ENCODE data around the gene ATN1.

Gene ATN1

DNA sequence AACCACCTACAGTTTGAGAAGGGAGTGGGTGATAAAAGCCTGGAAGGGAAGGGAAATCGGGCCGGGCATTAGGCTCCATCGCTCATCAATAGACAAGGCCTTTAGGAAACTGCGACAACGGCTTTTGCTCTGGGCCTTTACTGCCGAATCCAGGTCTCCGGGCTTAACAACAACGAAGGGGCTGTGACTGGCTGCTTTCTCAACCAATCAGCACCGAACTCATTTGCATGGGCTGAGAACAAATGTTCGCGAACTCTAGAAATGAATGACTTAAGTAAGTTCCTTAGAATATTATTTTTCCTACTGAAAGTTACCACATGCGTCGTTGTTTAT lies 15.6 kb downstream of the ATN1 start:
- Histone ChIP-seq H3K27ac (replicated peaks) (peak overlapping the region; percentile 98), H3K27me3 (ENCODE audit: insufficient read depth, poor library complexity, severe bottlenecking) (no peaks in the 10 kb centered on the region), H3K4me3 (replicated peaks; ENCODE audit: insufficient read depth, low read length) (no peak overlapping the region)
- peak; percentile 51 to 85 for DNase-seq (ENCODE audit: low read depth in 1 of 2, low spot score in 1 of 2)
- TF ChIP-seq POLR2AphosphoS5 (IDR thresholded peaks at IDR 0.05; ENCODE audit: low read depth), result no peak
- no peak for TF ChIP-seq SPI1 (IDR thresholded peaks at IDR 0.05; ENCODE audit: borderline replicate concordance, low read depth)
- TF ChIP-seq, protein P1, sequence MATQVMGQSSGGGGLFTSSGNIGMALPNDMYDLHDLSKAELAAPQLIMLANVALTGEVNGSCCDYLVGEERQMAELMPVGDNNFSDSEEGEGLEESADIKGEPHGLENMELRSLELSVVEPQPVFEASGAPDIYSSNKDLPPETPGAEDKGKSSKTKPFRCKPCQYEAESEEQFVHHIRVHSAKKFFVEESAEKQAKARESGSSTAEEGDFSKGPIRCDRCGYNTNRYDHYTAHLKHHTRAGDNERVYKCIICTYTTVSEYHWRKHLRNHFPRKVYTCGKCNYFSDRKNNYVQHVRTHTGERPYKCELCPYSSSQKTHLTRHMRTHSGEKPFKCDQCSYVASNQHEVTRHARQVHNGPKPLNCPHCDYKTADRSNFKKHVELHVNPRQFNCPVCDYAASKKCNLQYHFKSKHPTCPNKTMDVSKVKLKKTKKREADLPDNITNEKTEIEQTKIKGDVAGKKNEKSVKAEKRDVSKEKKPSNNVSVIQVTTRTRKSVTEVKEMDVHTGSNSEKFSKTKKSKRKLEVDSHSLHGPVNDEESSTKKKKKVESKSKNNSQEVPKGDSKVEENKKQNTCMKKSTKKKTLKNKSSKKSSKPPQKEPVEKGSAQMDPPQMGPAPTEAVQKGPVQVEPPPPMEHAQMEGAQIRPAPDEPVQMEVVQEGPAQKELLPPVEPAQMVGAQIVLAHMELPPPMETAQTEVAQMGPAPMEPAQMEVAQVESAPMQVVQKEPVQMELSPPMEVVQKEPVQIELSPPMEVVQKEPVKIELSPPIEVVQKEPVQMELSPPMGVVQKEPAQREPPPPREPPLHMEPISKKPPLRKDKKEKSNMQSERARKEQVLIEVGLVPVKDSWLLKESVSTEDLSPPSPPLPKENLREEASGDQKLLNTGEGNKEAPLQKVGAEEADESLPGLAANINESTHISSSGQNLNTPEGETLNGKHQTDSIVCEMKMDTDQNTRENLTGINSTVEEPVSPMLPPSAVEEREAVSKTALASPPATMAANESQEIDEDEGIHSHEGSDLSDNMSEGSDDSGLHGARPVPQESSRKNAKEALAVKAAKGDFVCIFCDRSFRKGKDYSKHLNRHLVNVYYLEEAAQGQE (IDR thresholded peaks at IDR 0.05; ENCODE audit: insufficient replicate concordance, low read depth), result no peak
- TF ChIP-seq, protein P2, sequence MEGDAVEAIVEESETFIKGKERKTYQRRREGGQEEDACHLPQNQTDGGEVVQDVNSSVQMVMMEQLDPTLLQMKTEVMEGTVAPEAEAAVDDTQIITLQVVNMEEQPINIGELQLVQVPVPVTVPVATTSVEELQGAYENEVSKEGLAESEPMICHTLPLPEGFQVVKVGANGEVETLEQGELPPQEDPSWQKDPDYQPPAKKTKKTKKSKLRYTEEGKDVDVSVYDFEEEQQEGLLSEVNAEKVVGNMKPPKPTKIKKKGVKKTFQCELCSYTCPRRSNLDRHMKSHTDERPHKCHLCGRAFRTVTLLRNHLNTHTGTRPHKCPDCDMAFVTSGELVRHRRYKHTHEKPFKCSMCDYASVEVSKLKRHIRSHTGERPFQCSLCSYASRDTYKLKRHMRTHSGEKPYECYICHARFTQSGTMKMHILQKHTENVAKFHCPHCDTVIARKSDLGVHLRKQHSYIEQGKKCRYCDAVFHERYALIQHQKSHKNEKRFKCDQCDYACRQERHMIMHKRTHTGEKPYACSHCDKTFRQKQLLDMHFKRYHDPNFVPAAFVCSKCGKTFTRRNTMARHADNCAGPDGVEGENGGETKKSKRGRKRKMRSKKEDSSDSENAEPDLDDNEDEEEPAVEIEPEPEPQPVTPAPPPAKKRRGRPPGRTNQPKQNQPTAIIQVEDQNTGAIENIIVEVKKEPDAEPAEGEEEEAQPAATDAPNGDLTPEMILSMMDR (IDR thresholded peaks at IDR 0.05; ENCODE audit: insufficient read depth, low read length), result no peak
- TF ChIP-seq GABPA (IDR thresholded peaks at IDR 0.05; ENCODE audit: low read depth), result no peak

- TF ChIP-seq, protein P1 (IDR thresholded peaks at IDR 0.05; ENCODE audit: insufficient replicate concordance, low read depth), result no peak
- TF ChIP-seq SPI1 (IDR thresholded peaks at IDR 0.05; ENCODE audit: borderline replicate concordance, low read depth), result no peak
- peak; percentile 68 for TF ChIP-seq GABPA (IDR thresholded peaks at IDR 0.05; ENCODE audit: low read depth)
- peak; percentile 99 for TF ChIP-seq POLR2AphosphoS5 (IDR thresholded peaks at IDR 0.05; ENCODE audit: low read depth)
- TF ChIP-seq, protein P2 (IDR thresholded peaks at IDR 0.05; ENCODE audit: insufficient read depth, low read length), result no peak
- peak within 1 kb of the TSS; percentile 54 for H3K4me3 ChIP-seq (replicated peaks; ENCODE audit: insufficient read depth, low read length)
- DNase-seq (ENCODE audit: low read depth in 1 of 2, low spot score in 1 of 2), result peak; percentile 84 to 88
- no peaks in the 10 kb centered on the region for H3K27me3 ChIP-seq (ENCODE audit: insufficient read depth, poor library complexity, severe bottlenecking)
- H3K27ac ChIP-seq (replicated peaks), result peak within 1 kb of the TSS; percentile 98
Measured at GRCh38 chr12:6943722-6944380, 16.1 kb downstream of the ATN1 start, which contains the start of the genes C12orf57 and RNU7-1. Gene C12orf57, plus strand, starts transcription at chr12:6944022. Its CDS starts 100 bp downstream, at chr12:6944122. Gene RNU7-1, plus strand, starts transcription at chr12:6943816.

- DNase-seq (ENCODE audit: low read depth in 1 of 2, low spot score in 1 of 2), result peak; percentile 81 to 93
- Histone ChIP-seq H3K27ac (replicated peaks) (peak overlapping the region; percentile 98), H3K4me3 (replicated peaks; ENCODE audit: insufficient read depth, low read length) (peak overlapping the region; percentile 54), H3K27me3 (ENCODE audit: insufficient read depth, poor library complexity, severe bottlenecking) (no peaks in the 10 kb centered on the region)
- TF ChIP-seq POLR2AphosphoS5 (IDR thresholded peaks at IDR 0.05; ENCODE audit: low read depth), result no peak
- TF ChIP-seq SPI1 (IDR thresholded peaks at IDR 0.05; ENCODE audit: borderline replicate concordance, low read depth), result no peak
- TF ChIP-seq, protein P2 (IDR thresholded peaks at IDR 0.05; ENCODE audit: insufficient read depth, low read length), result peak; percentile 93
- 0 out of 2 replicates have a peak, but pooled peaks have one; percentile 11 for TF ChIP-seq GABPA (IDR thresholded peaks at IDR 0.05; ENCODE audit: low read depth)
- TF ChIP-seq, protein P1 (IDR thresholded peaks at IDR 0.05; ENCODE audit: insufficient replicate concordance, low read depth), result no peak
Measured at GRCh38 chr12:6944381-6945186, 16.8 kb downstream of the ATN1 start.
